ENCODE measurements around the gene PAQR6.

DNA sequence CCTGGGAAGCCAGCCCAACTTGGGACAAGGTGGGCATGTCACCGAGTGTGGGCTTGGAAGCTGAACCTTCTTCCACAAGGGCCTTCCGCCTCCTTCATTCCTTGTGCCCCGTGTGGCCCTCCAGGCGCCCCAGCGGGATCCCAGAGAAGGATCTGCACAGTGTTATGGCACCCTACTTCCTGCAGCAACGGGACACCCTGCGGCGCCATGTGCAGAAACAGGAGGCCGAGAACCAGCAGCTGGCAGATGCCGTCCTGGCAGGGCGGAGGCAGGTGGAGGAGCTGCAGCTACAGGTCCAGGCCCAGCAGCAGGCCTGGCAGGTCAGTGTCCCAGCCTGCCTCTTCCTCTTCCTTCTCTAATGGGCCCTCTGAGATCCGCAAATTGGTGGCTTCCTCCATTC is 11.7 kb downstream of the PAQR6 start:
- TF ChIP-seq, protein P1, sequence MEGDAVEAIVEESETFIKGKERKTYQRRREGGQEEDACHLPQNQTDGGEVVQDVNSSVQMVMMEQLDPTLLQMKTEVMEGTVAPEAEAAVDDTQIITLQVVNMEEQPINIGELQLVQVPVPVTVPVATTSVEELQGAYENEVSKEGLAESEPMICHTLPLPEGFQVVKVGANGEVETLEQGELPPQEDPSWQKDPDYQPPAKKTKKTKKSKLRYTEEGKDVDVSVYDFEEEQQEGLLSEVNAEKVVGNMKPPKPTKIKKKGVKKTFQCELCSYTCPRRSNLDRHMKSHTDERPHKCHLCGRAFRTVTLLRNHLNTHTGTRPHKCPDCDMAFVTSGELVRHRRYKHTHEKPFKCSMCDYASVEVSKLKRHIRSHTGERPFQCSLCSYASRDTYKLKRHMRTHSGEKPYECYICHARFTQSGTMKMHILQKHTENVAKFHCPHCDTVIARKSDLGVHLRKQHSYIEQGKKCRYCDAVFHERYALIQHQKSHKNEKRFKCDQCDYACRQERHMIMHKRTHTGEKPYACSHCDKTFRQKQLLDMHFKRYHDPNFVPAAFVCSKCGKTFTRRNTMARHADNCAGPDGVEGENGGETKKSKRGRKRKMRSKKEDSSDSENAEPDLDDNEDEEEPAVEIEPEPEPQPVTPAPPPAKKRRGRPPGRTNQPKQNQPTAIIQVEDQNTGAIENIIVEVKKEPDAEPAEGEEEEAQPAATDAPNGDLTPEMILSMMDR (IDR thresholded peaks at IDR 0.05; ENCODE audit: insufficient read depth, low read length), result no peak
- TF ChIP-seq POLR2AphosphoS5 (IDR thresholded peaks at IDR 0.05; ENCODE audit: low read depth) (no peak), SPI1 (IDR thresholded peaks at IDR 0.05; ENCODE audit: borderline replicate concordance, low read depth) (no peak)
- TF ChIP-seq, protein P2, sequence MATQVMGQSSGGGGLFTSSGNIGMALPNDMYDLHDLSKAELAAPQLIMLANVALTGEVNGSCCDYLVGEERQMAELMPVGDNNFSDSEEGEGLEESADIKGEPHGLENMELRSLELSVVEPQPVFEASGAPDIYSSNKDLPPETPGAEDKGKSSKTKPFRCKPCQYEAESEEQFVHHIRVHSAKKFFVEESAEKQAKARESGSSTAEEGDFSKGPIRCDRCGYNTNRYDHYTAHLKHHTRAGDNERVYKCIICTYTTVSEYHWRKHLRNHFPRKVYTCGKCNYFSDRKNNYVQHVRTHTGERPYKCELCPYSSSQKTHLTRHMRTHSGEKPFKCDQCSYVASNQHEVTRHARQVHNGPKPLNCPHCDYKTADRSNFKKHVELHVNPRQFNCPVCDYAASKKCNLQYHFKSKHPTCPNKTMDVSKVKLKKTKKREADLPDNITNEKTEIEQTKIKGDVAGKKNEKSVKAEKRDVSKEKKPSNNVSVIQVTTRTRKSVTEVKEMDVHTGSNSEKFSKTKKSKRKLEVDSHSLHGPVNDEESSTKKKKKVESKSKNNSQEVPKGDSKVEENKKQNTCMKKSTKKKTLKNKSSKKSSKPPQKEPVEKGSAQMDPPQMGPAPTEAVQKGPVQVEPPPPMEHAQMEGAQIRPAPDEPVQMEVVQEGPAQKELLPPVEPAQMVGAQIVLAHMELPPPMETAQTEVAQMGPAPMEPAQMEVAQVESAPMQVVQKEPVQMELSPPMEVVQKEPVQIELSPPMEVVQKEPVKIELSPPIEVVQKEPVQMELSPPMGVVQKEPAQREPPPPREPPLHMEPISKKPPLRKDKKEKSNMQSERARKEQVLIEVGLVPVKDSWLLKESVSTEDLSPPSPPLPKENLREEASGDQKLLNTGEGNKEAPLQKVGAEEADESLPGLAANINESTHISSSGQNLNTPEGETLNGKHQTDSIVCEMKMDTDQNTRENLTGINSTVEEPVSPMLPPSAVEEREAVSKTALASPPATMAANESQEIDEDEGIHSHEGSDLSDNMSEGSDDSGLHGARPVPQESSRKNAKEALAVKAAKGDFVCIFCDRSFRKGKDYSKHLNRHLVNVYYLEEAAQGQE (IDR thresholded peaks at IDR 0.05; ENCODE audit: insufficient replicate concordance, low read depth), result no peak
